22Rv1 (cell line): ENCODE measurements around the gene RNF167.
A peak's percentile ranks its signal among the peaks of the same experiment; 100 is the strongest.

Experiments
- H3K27ac ChIP-seq: fragments of 450-650 bp; 2 replicates; pipeline ENCODE4 v1.5.1; 2017
- CTCF ChIP-seq: fragments of 450-650 bp; IDR thresholded peaks from 2 replicates; pipeline ENCODE4 v1.5.1; 2017; ENCODE audit warnings: mild to moderate bottlenecking
- ZFX ChIP-seq: fragments of 450-650 bp; IDR thresholded peaks from 2 replicates; pipeline ENCODE4 v1.6.1; 2017; ENCODE audit warnings: antibody characterized with exemption, borderline replicate concordance

The RNF167 gene

GRCh38 chr17:4937553-4937952, 2.5 kb upstream of the RNF167 start:
- TF ChIP-seq ZFX (no peak), CTCF (no peak)
- no peak overlapping the region for H3K27ac ChIP-seq

GRCh38 chr17:4938069-4938491, 2.0 kb upstream of the RNF167 start:
- H3K27ac ChIP-seq: peak overlapping the region; percentile 98; the same call in 1 of the 2 replicates
- TF ChIP-seq ZFX: no peak

GRCh38 chr17:4938688-4939545, 1.2 kb upstream of the RNF167 start:
- TF ChIP-seq CTCF (no peak; the same call in 1 of the 2 replicates), ZFX (no peak)
- peak overlapping the region; percentile 98 for H3K27ac ChIP-seq

- TF ChIP-seq CTCF (no peak), ZFX (no peak)
- peak overlapping the region; percentile 98 for H3K27ac ChIP-seq
Measured at GRCh38 chr17:4939546-4939795, 597 bp upstream of the RNF167 start.

GRCh38 chr17:4940555-4941318, 669 bp downstream of the RNF167 start:
- no peak for TF ChIP-seq ZFX
- no peak for TF ChIP-seq CTCF
- peak overlapping the region; percentile 98 for H3K27ac ChIP-seq

- peak overlapping the region; percentile 98 for H3K27ac ChIP-seq
- TF ChIP-seq ZFX (no peak), CTCF (no peak)
Measured at GRCh38 chr17:4941319-4941610, 1.2 kb downstream of the RNF167 start.

GRCh38 chr17:4942760-4943508, 2.9 kb downstream of the RNF167 start:
- peak overlapping the region; percentile 100 for H3K27ac ChIP-seq
- TF ChIP-seq CTCF (no peak), ZFX (no peak)
